Neuronal stem cell (in vitro differentiated cells): ENCODE results near the gene PRRG2.
A peak's percentile ranks its signal among the peaks of the same experiment; 100 is the strongest.

Experiments
- DNase-seq: peaks from one replicate; pipeline ENCODE4 v3.0.0-alpha.2; 2013; ENCODE audit warnings: low spot score
- H2AFZ ChIP-seq: one replicate; pipeline ENCODE4 v1.6.1; 2013; ENCODE audit warnings: mild to moderate bottlenecking, low read length, inconsistent platforms
- H2AK5ac ChIP-seq: 2 replicates; pipeline ENCODE4 v1.6.1; 2013; ENCODE audit warnings: low read depth, mild to moderate bottlenecking, inconsistent platforms, low read length, moderate library complexity, mixed read lengths
- H2BK120ac ChIP-seq: 2 replicates; pipeline ENCODE4 v1.6.1; 2013; ENCODE audit warnings: low read depth, mild to moderate bottlenecking, inconsistent platforms, low read length, moderate library complexity, mixed read lengths
- H2BK12ac ChIP-seq: one replicate; pipeline ENCODE4 v1.6.1; 2013; ENCODE audit warnings: low read length, inconsistent platforms
- H2BK15ac ChIP-seq: 2 replicates; pipeline ENCODE4 v1.6.1; 2013; ENCODE audit warnings: mild to moderate bottlenecking, low read length, inconsistent platforms, mixed read lengths
- H2BK5ac ChIP-seq: one replicate; pipeline ENCODE4 v1.6.1; 2013; ENCODE audit warnings: inconsistent platforms, mild to moderate bottlenecking, low read length, moderate library complexity
- H3K14ac ChIP-seq: one replicate; pipeline ENCODE4 v1.6.1; 2013; ENCODE audit warnings: low read length, inconsistent platforms
- H3K18ac ChIP-seq: 2 replicates; pipeline ENCODE4 v1.6.1; 2013; ENCODE audit warnings: low read length, inconsistent platforms
- H3K23ac ChIP-seq: 2 replicates; pipeline ENCODE4 v1.6.1; 2013; ENCODE audit warnings: low read depth, mild to moderate bottlenecking, mixed read lengths, low read length, inconsistent platforms; ENCODE audit not compliant: poor library complexity
- H3K27ac ChIP-seq: replicated peaks from 3 replicates; pipeline ENCODE4 v1.5.1; 2013; ENCODE audit warnings: low read length, inconsistent platforms
- H3K27me3 ChIP-seq, 3 experiments: 2 replicates each; pipeline ENCODE4 v1.6.1; 2013; ENCODE audit warnings: low read length in 3 of 3, mild to moderate bottlenecking in 2 of 3, inconsistent platforms in 1 of 3, low read depth in 1 of 3, mixed read lengths in 1 of 3, moderate library complexity in 1 of 3; ENCODE audit not compliant: control insufficient read depth in 3 of 3, insufficient read depth in 3 of 3
- H3K36me3 ChIP-seq, 2 donors: replicated peaks in 1 of 2; 2 replicates each; pipeline ENCODE4 v1.6.1; 2013; ENCODE audit warnings: low read length in 2 of 2; ENCODE audit not compliant: control insufficient read depth in 2 of 2, insufficient read depth in 2 of 2
- H3K4ac ChIP-seq: 2 replicates; pipeline ENCODE4 v1.6.1; 2013; ENCODE audit warnings: inconsistent platforms, mild to moderate bottlenecking, low read length, moderate library complexity
- H3K4me1 ChIP-seq, 2 donors: 1 replicate in 1 of 2; 2 replicates in 1 of 2; pipeline ENCODE4 v1.6.1; 2013; ENCODE audit warnings: low read length in 2 of 2, low read depth in 1 of 2; ENCODE audit not compliant: control insufficient read depth in 2 of 2, insufficient read depth in 1 of 2
- H3K4me2 ChIP-seq: one replicate; pipeline ENCODE4 v1.6.1; 2013; ENCODE audit warnings: mild to moderate bottlenecking, low read length, inconsistent platforms; ENCODE audit not compliant: insufficient read depth, poor library complexity, severe bottlenecking
- H3K4me3 ChIP-seq, 2 donors: 2 replicates each; pipeline ENCODE4 v1.5.1; 2013; ENCODE audit warnings: low read length in 2 of 2, mild to moderate bottlenecking in 2 of 2, inconsistent platforms in 1 of 2, moderate library complexity in 1 of 2
- H3K79me1 ChIP-seq: one replicate; pipeline ENCODE4 v1.6.1; 2013; ENCODE audit warnings: low read depth, mild to moderate bottlenecking, inconsistent platforms, low read length, moderate library complexity
- H3K9ac ChIP-seq: one replicate; pipeline ENCODE4 v1.6.1; 2013; ENCODE audit warnings: mild to moderate bottlenecking, low read depth, low read length, inconsistent platforms; ENCODE audit not compliant: poor library complexity
- H3K9me3 ChIP-seq, 2 donors: replicated peaks in 1 of 2; 2 replicates each; pipeline versions ENCODE3 to v1.6.1; 2013; ENCODE audit warnings: low read length in 2 of 2, mild to moderate bottlenecking in 2 of 2, inconsistent platforms in 1 of 2, low read depth in 1 of 2, mixed read lengths in 1 of 2, moderate library complexity in 1 of 2; ENCODE audit not compliant: control insufficient read depth in 2 of 2, insufficient read depth in 1 of 2
- H4K8ac ChIP-seq: one replicate; pipeline ENCODE4 v1.6.1; 2013; ENCODE audit warnings: low read depth, mild to moderate bottlenecking, inconsistent platforms, low read length, moderate library complexity
- H4K91ac ChIP-seq: one replicate; pipeline ENCODE4 v1.6.1; 2013; ENCODE audit warnings: low read length, low read depth, mild to moderate bottlenecking, inconsistent platforms; ENCODE audit not compliant: poor library complexity
- WGBS, 2 donors: extraction: QIAGEN DNeasy Blood & Tissue Kit; methylation state at CpG; one replicate each; pipeline ENCODE4 v1.1.7; 2013; ENCODE audit warnings: missing lambda C conversion rate in 2 of 2, mixed read lengths in 1 of 2; ENCODE audit not compliant: insufficient read length in 2 of 2, insufficient replicate concordance in 1 of 2; ENCODE audit errors: extremely low coverage in 2 of 2; 5-methylcytosine and 5-hydroxymethylcytosine counted together

Gene PRRG2

GRCh38 chr19:49593233-49594113 lies 12.4 kb downstream of the PRRG2 start:
- Histone ChIP-seq H4K8ac (no peak overlapping the region), H3K14ac (no peak overlapping the region), H4K91ac (no peak overlapping the region), H2BK15ac (peak overlapping the region; percentile 55), H3K4me2 (peak overlapping the region; percentile 96), H3K27me3 (no peaks in the 10 kb centered on the region), H3K79me1 (peaks cover 38% of the 10 kb centered on the region), H3K36me3 (peaks cover 30 to 40% of the 10 kb centered on the region in 2 donors), H3K4me3 (peak overlapping the region; percentile 98), H3K18ac (peak overlapping the region; percentile 27), H3K4ac (no peak overlapping the region), H2AK5ac (no peak overlapping the region), H2AFZ (no peak overlapping the region), H2BK5ac (no peak overlapping the region), H3K4me1 (peaks cover 8 to 12% of the 10 kb centered on the region in 2 donors), H3K23ac (peak overlapping the region; percentile 73), H2BK120ac (no peak overlapping the region), H3K9me3 (no peaks in the 10 kb centered on the region), H3K9ac (peak overlapping the region; percentile 12), H2BK12ac (no peak overlapping the region), H3K27ac (peak overlapping the region; percentile 95)
- no CpG with 5 or more reads among the region's 27 CpGs for WGBS, 2 donors
- DNase-seq = peak; percentile 91

GRCh38 chr19:49594157-49594992 lies 13.3 kb downstream of the PRRG2 start:
- H2BK12ac ChIP-seq = no peak overlapping the region
- no peak overlapping the region for H2AFZ ChIP-seq
- peak overlapping the region; percentile 44 for H3K9ac ChIP-seq
- H4K91ac ChIP-seq = no peak overlapping the region
- no peak overlapping the region for H3K4me3 ChIP-seq
- H4K8ac ChIP-seq = no peak overlapping the region
- peaks cover 39 to 49% of the 10 kb centered on the region in 2 donors for H3K36me3 ChIP-seq
- WGBS, 2 donors = no CpG with 5 or more reads among the region's 35 CpGs
- no peak for DNase-seq
- no peaks in the 10 kb centered on the region for H3K9me3 ChIP-seq
- H3K23ac ChIP-seq = no peak overlapping the region
- no peak overlapping the region for H2BK120ac ChIP-seq
- H3K14ac ChIP-seq = no peak overlapping the region
- no peak overlapping the region for H3K18ac ChIP-seq
- H3K79me1 ChIP-seq = peaks cover 39% of the 10 kb centered on the region
- H3K4ac ChIP-seq = no peak overlapping the region
- H2BK15ac ChIP-seq = no peak overlapping the region
- no peaks in the 10 kb centered on the region for H3K27me3 ChIP-seq
- H2BK5ac ChIP-seq = no peak overlapping the region
- H3K27ac ChIP-seq = peak overlapping the region; percentile 11
- H2AK5ac ChIP-seq = peak overlapping the region; percentile 40
- no peak overlapping the region for H3K4me2 ChIP-seq
- H3K4me1 ChIP-seq = peaks cover 8 to 12% of the 10 kb centered on the region in 2 donors

GRCh38 chr19:49594993-49595818 lies 14.1 kb downstream of the PRRG2 start:
- no peaks in the 10 kb centered on the region for H3K9me3 ChIP-seq
- H3K27ac ChIP-seq = no peak overlapping the region
- H3K14ac ChIP-seq = no peak overlapping the region
- H2BK5ac ChIP-seq = no peak overlapping the region
- H3K23ac ChIP-seq = no peak overlapping the region
- no peak overlapping the region for H2BK12ac ChIP-seq
- no peak overlapping the region for H2BK120ac ChIP-seq
- H3K4me1 ChIP-seq = peaks cover 8 to 9% of the 10 kb centered on the region in 2 donors
- no peak overlapping the region for H2BK15ac ChIP-seq
- H4K91ac ChIP-seq = no peak overlapping the region
- H3K4me3 ChIP-seq = no peak overlapping the region
- no peak overlapping the region for H3K4ac ChIP-seq
- peaks cover 47 to 57% of the 10 kb centered on the region in 2 donors for H3K36me3 ChIP-seq
- no peak overlapping the region for H3K9ac ChIP-seq
- H3K79me1 ChIP-seq = peaks cover 41% of the 10 kb centered on the region
- H2AK5ac ChIP-seq = peak overlapping the region; percentile 40
- DNase-seq = no peak
- no peak overlapping the region for H3K4me2 ChIP-seq
- WGBS, 2 donors = no CpG with 5 or more reads among the region's 35 CpGs
- no peaks in the 10 kb centered on the region for H3K27me3 ChIP-seq
- no peak overlapping the region for H2AFZ ChIP-seq
- peak overlapping the region; percentile 17 for H4K8ac ChIP-seq
- H3K18ac ChIP-seq = no peak overlapping the region
